ENCODE data around the gene SERPINB7.

The SERPINB7 gene

DNA sequence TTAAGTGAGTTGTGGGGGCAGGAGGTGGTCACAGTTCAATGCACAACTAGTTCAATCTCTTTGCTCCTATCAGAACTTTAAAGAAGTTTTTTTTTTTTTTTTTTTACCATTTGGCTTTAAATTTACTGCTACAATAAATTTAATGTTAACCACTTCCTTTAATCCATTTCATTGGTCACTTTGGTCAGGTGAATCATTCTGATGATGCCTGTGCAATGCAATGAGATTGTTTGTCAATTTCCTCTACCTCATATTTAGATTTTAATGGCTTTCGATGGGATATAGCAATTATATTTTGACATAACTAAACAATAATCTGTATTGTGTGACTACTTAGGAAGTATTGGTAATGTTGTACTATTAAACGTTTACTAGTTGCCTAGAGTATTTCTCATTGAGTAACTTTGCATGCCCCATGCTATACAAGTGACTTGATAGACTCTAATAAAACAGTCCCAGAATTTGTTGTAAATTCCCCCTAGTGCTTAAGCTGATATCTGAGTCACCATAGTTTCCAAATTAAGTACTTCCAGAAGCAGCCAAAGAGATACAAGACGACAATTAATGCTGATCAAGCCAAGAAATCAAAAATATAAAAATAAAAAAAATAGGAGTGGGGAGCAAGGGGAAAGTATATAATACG, 59.4 kb downstream of the SERPINB7 start:
- DNase-seq = no peak
- no peaks in the 10 kb centered on the region for H3K36me3 ChIP-seq
- H3K4me3 ChIP-seq (ENCODE audit: low read depth, low read length) = no peak overlapping the region
- no peak overlapping the region for H3K27ac ChIP-seq
- no peaks in the 10 kb centered on the region for H3K27me3 ChIP-seq (ENCODE audit: insufficient read depth, low read depth, severe bottlenecking)
- H3K9me3 ChIP-seq (ENCODE audit: severe bottlenecking) = no peaks in the 10 kb centered on the region
- TF ChIP-seq, protein P1, sequence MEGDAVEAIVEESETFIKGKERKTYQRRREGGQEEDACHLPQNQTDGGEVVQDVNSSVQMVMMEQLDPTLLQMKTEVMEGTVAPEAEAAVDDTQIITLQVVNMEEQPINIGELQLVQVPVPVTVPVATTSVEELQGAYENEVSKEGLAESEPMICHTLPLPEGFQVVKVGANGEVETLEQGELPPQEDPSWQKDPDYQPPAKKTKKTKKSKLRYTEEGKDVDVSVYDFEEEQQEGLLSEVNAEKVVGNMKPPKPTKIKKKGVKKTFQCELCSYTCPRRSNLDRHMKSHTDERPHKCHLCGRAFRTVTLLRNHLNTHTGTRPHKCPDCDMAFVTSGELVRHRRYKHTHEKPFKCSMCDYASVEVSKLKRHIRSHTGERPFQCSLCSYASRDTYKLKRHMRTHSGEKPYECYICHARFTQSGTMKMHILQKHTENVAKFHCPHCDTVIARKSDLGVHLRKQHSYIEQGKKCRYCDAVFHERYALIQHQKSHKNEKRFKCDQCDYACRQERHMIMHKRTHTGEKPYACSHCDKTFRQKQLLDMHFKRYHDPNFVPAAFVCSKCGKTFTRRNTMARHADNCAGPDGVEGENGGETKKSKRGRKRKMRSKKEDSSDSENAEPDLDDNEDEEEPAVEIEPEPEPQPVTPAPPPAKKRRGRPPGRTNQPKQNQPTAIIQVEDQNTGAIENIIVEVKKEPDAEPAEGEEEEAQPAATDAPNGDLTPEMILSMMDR (IDR thresholded peaks at IDR 0.05; ENCODE audit: low read depth, low read length) = no peak

DNA sequence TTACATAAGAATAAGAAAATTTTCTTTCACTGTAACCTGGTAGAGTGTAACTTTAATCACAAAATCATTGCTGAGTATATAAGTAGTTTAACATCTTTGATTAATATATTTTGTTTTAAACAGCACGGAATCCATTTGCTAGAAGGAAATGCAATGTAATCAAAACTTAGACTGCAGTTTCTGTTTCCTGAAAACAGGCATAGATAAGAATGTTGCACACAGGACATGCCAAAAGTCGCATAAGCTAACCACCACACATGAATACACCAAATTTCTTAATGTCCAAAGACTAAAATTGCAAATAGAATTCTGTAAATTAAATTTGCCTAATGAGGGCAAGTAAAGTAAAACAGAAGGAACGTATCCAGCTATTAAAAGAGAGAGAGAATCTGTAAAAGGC, 61.2 kb downstream of the SERPINB7 start:
- TF ChIP-seq, protein P1 (IDR thresholded peaks at IDR 0.05; ENCODE audit: low read depth, low read length) = no peak
- DNase-seq = no peak
- Histone ChIP-seq H3K27me3 (ENCODE audit: insufficient read depth, low read depth, severe bottlenecking) (no peaks in the 10 kb centered on the region), H3K27ac (no peak overlapping the region), H3K9me3 (ENCODE audit: severe bottlenecking) (no peaks in the 10 kb centered on the region), H3K4me3 (ENCODE audit: low read depth, low read length) (no peak overlapping the region), H3K36me3 (no peaks in the 10 kb centered on the region)

DNA sequence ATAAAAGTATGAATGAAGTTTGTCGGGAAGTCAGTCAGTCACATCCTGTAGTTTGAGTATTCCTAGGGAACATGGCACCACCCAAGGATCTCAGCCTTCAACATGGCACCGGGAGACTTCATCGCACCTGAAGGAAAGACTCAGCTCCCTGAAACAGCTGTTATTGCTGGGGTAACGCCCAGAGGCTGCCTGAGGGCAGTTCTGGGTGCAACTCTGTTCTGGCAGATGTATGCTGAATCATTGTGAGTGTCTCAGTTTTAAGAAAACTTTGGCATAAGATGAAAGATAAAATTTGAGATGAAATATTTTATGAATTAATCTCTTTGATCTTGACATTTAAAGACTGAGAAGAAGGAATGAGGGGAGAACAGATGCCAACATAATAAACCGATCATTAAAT, 62.4 kb downstream of the SERPINB7 start:
- no peak for DNase-seq
- TF ChIP-seq, protein P1 (IDR thresholded peaks at IDR 0.05; ENCODE audit: low read depth, low read length) = no peak
- Histone ChIP-seq H3K9me3 (ENCODE audit: severe bottlenecking) (no peaks in the 10 kb centered on the region), H3K27ac (no peak overlapping the region), H3K36me3 (no peaks in the 10 kb centered on the region), H3K4me3 (ENCODE audit: low read depth, low read length) (no peak overlapping the region), H3K27me3 (ENCODE audit: insufficient read depth, low read depth, severe bottlenecking) (no peaks in the 10 kb centered on the region)

DNA sequence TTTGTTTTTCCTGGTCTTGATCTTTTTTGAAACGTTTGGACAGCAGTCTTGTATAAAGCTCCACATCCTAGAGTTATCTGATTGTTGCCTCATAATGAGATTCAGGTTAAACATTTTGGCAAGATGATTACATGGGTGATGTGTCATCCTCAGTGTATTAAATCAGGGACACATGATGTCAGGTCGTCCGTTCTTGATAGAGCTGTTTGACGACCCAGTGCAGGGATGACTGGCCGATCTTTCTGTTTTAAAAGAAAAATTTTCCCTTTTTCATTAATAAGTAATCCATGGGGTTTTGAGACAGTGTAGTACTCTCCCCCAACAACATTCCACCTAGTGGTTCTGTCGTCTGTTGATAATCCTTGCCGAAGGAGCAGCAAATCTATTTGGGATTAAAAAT, 67.8 kb downstream of the SERPINB7 start:
- no peak for DNase-seq

DNA sequence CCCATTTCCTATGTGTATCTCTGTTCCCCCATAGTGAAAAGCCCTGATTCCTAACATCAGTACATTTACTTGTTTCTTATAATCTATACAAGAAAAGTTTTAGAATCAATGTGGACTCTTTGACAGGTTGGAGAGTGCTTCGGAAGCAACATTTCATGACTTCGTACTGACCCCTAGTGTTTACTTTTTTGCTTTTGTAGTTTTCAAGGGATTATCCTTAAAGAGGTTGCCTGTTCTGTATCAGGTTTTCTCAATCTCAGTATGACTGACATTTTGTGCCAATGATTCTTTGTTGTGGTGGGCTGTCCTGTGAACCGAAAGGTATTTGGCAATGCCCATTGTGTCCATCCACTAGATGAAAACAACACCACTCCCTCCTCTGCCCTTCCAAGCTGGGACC, 69.0 kb downstream of the SERPINB7 start:
- Histone ChIP-seq H3K9me3 (ENCODE audit: severe bottlenecking) (no peaks in the 10 kb centered on the region), H3K36me3 (no peaks in the 10 kb centered on the region), H3K4me3 (ENCODE audit: low read depth, low read length) (no peak overlapping the region), H3K27me3 (ENCODE audit: insufficient read depth, low read depth, severe bottlenecking) (no peaks in the 10 kb centered on the region), H3K27ac (no peak overlapping the region)
- DNase-seq = no peak
- TF ChIP-seq, protein P1 (IDR thresholded peaks at IDR 0.05; ENCODE audit: low read depth, low read length) = peak; percentile 45

More for the DNA sequence above, 67.8 kb downstream of the SERPINB7 start:
- Histone ChIP-seq H3K4me3 (ENCODE audit: low read depth, low read length) (no peak overlapping the region), H3K36me3 (no peaks in the 10 kb centered on the region), H3K9me3 (ENCODE audit: severe bottlenecking) (no peaks in the 10 kb centered on the region), H3K27ac (no peak overlapping the region), H3K27me3 (ENCODE audit: insufficient read depth, low read depth, severe bottlenecking) (no peaks in the 10 kb centered on the region)
- TF ChIP-seq, protein P1 (IDR thresholded peaks at IDR 0.05; ENCODE audit: low read depth, low read length) = no peak

DNA sequence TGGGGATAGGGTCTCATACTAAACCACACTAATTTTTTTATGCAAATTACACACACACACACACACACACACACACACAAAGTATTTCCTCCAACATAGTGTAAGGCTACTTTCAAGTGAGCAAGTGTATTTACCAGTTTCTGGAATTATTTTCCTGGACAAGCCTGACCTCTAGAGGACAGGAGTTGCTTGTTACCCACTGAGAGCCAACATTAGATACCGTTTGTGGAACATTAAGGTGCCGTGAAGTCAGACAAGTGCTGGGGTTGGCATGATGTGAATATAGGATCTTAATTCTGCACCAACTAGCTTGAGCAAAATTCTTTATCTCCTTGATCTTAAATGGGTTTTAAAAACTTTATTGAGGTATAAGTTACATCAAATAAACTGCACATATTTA, 72.9 kb downstream of the SERPINB7 start:
- peak; percentile 44 for DNase-seq
- Histone ChIP-seq H3K27ac (no peak overlapping the region), H3K9me3 (ENCODE audit: severe bottlenecking) (no peaks in the 10 kb centered on the region), H3K27me3 (ENCODE audit: insufficient read depth, low read depth, severe bottlenecking) (no peaks in the 10 kb centered on the region), H3K36me3 (no peaks in the 10 kb centered on the region), H3K4me3 (ENCODE audit: low read depth, low read length) (no peak overlapping the region)
- TF ChIP-seq, protein P1 (IDR thresholded peaks at IDR 0.05; ENCODE audit: low read depth, low read length) = peak; percentile 69
